Endothelial cell of umbilical vein (primary cell): Measurements from ENCODE around the gene MECP2. TPM values are rescaled to one million over a fixed set of nuclear protein-coding genes. Genes with fewer than 3 reads are reported as not detected.
A peak's percentile ranks its signal among the peaks of the same experiment; 100 is the strongest.

Source experiments
- BruUV-seq: library from RNA; stranded (reverse); fragments of 400-500 nt; replicated peaks from 2 replicates; lab custom pipeline; 2021; lab: Mats Ljungman, UMichigan
- CTCF ChIA-PET: fragments of 300-600, 350-600 bp; sonication (Branson Sonifier 250); formaldehyde crosslinking; loops from one replicate; lab custom pipeline; 2021; ENCODE audit warnings: antibody characterized with exemption, inconsistent platforms; lab: Charles Lee
- POLR2A ChIA-PET: fragments of 300-600, 350-600 bp; sonication (Branson Sonifier 250); formaldehyde crosslinking; loops from one replicate; lab custom pipeline; 2021; ENCODE audit warnings: antibody characterized with exemption, inconsistent platforms; lab: Charles Lee
- DNase-seq: peaks from one replicate; pipeline ENCODE4 v3.0.0-alpha.2; 2011; ENCODE audit warnings: low read depth, low spot score
- FAIRE-seq: peaks from 2 replicates; lab custom pipeline; 2011; peaks lifted over from hg19 to GRCh38; lab: Jason Lieb, UNC
- H2AFZ ChIP-seq: 2 replicates; pipeline ENCODE4 v1.6.0; 2012; ENCODE audit warnings: low read depth, low read length, control low read depth, inconsistent platforms
- H3K27ac ChIP-seq: 2 replicates; pipeline ENCODE4 v1.5.1; 2011; ENCODE audit warnings: low read depth, mild to moderate bottlenecking, control low read depth, low read length, moderate library complexity; ENCODE audit not compliant: insufficient read depth
- H3K27me3 ChIP-seq, 2 experiments: 2 replicates each; pipeline versions ENCODE4 v1.6.0 to v1.6.1; 2011; ENCODE audit warnings: low read length in 2 of 2, mixed read lengths in 1 of 2; ENCODE audit not compliant: control insufficient read depth in 2 of 2, insufficient read depth in 2 of 2
- H3K36me3 ChIP-seq, 2 experiments: 2 replicates in 1 of 2; 3 replicates in 1 of 2; pipeline ENCODE4 v1.5.1; 2011; ENCODE audit warnings: low read length in 2 of 2, mild to moderate bottlenecking in 1 of 2, moderate library complexity in 1 of 2; ENCODE audit not compliant: control insufficient read depth in 2 of 2, insufficient read depth in 2 of 2; ENCODE audit errors: extremely low read depth in 1 of 2
- H3K4me1 ChIP-seq: 3 replicates; pipeline ENCODE4 v1.5.1; 2011; ENCODE audit warnings: mild to moderate bottlenecking, low read length; ENCODE audit not compliant: control insufficient read depth, insufficient read depth; ENCODE audit errors: extremely low read depth
- H3K4me2 ChIP-seq: 2 replicates; pipeline ENCODE4 v1.6.1; 2011; ENCODE audit warnings: low read length, control low read depth, mixed read lengths; ENCODE audit not compliant: insufficient read depth
- H3K4me3 ChIP-seq, 3 experiments: fragments of 200-600 bp in 1 of 3; sonication (generic), shearing (Covaris generic) in 1 of 3; replicated peaks in 1 of 3; 2 replicates each; pipeline ENCODE4 v1.5.1; 2011 to 2016; ENCODE audit warnings: control low read depth in 3 of 3, low read length in 3 of 3, mild to moderate bottlenecking in 2 of 3, inconsistent platforms in 1 of 3, low read depth in 1 of 3, moderate library complexity in 1 of 3; ENCODE audit not compliant: insufficient read depth in 1 of 3
- H3K79me2 ChIP-seq: 2 replicates; pipeline ENCODE4 v1.6.0; 2012; ENCODE audit warnings: low read length, inconsistent platforms; ENCODE audit not compliant: control insufficient read depth, insufficient read depth
- H3K9ac ChIP-seq: replicated peaks from 2 replicates; pipeline ENCODE3; 2011; ENCODE audit warnings: low read length, control low read depth; ENCODE audit not compliant: insufficient read depth; ENCODE audit errors: extremely low read depth
- H3K9me1 ChIP-seq: replicated peaks from 3 replicates; pipeline ENCODE4 v1.6.0; 2011; ENCODE audit warnings: mild to moderate bottlenecking, low read length; ENCODE audit not compliant: control insufficient read depth, insufficient read depth; ENCODE audit errors: extremely low read depth
- H3K9me3 ChIP-seq: replicated peaks from 2 replicates; pipeline ENCODE4 v1.5.1; 2012; ENCODE audit warnings: low read length, inconsistent platforms; ENCODE audit not compliant: control insufficient read depth, insufficient read depth
- H4K20me1 ChIP-seq: replicated peaks from 2 replicates; pipeline ENCODE3; 2011; ENCODE audit warnings: mild to moderate bottlenecking, low read length; ENCODE audit not compliant: control insufficient read depth, insufficient read depth; ENCODE audit errors: extremely low read depth
- CTCF ChIP-seq, 2 donors: IDR thresholded peaks; 1 replicate in 1 of 2; 2 replicates in 1 of 2; pipeline ENCODE4 v1.5.1; 2011; ENCODE audit warnings: low read length in 2 of 2, mild to moderate bottlenecking in 2 of 2, moderate library complexity in 2 of 2, control low read depth in 1 of 2, inconsistent platforms in 1 of 2, low read depth in 1 of 2; ENCODE audit not compliant: insufficient read depth in 1 of 2; ENCODE audit errors: extremely low read depth in 1 of 2
- EZH2 ChIP-seq: IDR thresholded peaks from 2 replicates; pipeline ENCODE4 v1.6.1; 2012; ENCODE audit warnings: borderline replicate concordance, low read depth, mild to moderate bottlenecking, moderate library complexity, low read length, inconsistent platforms; ENCODE audit not compliant: severe bottlenecking
- FOS ChIP-seq: IDR thresholded peaks from 2 replicates; pipeline ENCODE4 v1.6.1; 2011; ENCODE audit warnings: mild to moderate bottlenecking, low read length, moderate library complexity, borderline replicate concordance; ENCODE audit not compliant: insufficient read depth
- GATA2 ChIP-seq: IDR thresholded peaks from 2 replicates; pipeline ENCODE4 v1.7.0; 2011; ENCODE audit warnings: low read depth, mild to moderate bottlenecking, moderate library complexity, mixed read lengths, low read length; ENCODE audit not compliant: insufficient read length, insufficient read depth
- JUN ChIP-seq: IDR thresholded peaks from 2 replicates; pipeline ENCODE4 v1.6.1; 2011; ENCODE audit warnings: borderline replicate concordance, low read depth; ENCODE audit not compliant: insufficient read length, insufficient read depth
- MAX ChIP-seq: IDR thresholded peaks from 2 replicates; pipeline ENCODE4 v1.6.1; 2011; ENCODE audit not compliant: insufficient read depth, insufficient read length
- MYC ChIP-seq: IDR thresholded peaks from one replicate; pipeline ENCODE4 v1.6.1; 2011; ENCODE audit warnings: mild to moderate bottlenecking, low read depth, low read length
- POLR2A ChIP-seq: IDR thresholded peaks from 2 replicates; pipeline ENCODE4 v1.6.1; 2012; ENCODE audit warnings: low read depth, mild to moderate bottlenecking, control low read depth, low read length
- POLR2AphosphoS5 ChIP-seq: IDR thresholded peaks from 2 replicates; pipeline ENCODE4 v1.6.1; 2012; ENCODE audit warnings: low read depth, mild to moderate bottlenecking, control low read depth, low read length, moderate library complexity; ENCODE audit not compliant: insufficient read depth
- dilution Hi-C: fragments of 300-500 bp; cut with MboI; formaldehyde crosslinking; loops from one replicate; pipeline ENCODE4 v1.15.0; 2019; ENCODE audit warnings: low sequenced_read_pairs; ENCODE audit not compliant: extremely low pct_ligation_motif_present
- intact Hi-C: fragments of 100-400 bp; cut with micrococcal nuclease; formaldehyde crosslinking; loops from one replicate; pipeline ENCODE4 v1.10.0; 2022
- polyA plus RNA-seq, 4 experiments: library from polyadenylated mRNA; depleted of rRNA in 3 of 4; stranded (reverse) in 3 of 4; unstranded in 1 of 4; fragments of >200 nt; gene quantifications; 2 replicates each; pipeline versions ENCODE4 v1.2.1 to v1.2.3, GENCODE V29; 2011 to 2012; ENCODE audit warnings: missing spikeins in 1 of 4
- total RNA-seq: library from RNA; stranded (reverse); gene quantifications from 2 replicates; pipeline ENCODE4 v1.2.3, GENCODE V29; 2021

The MECP2 gene
- total and polyA plus RNA-seq, 2 donors (not counting 3 experiments of a cell fraction or from before 2014, with no cell fraction given): 9.0 to 45.3 TPM

DNA sequence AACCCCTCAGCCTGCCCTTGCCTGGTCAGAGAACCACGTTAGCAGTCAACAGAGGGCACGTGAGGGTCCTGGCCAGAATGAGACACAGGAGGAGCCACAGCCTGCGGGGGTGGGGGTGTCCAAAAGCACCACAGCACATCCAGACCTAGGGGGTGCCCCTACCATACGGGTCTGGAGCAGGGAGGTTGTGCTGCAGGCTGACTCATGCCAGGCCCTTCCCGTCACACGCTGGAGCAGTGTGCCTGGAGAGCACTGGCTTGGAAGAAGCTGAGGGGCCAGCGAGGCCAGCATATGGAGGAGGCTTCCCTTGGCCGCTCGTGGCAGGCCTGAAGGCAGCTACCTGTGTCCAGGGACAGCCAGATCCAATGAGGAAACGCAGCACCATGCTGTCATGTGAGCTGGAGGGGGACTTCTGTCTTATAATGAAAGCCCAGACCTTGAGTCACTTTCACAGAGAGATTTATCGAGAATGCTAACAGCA is 76.3 kb downstream of the MECP2 start:
- TF ChIP-seq MYC (no peak), FOS (no peak), POLR2A (no peak), CTCF (IDR thresholded peaks at IDR 0.05; ENCODE audit: extremely low read depth in 1 of 2, insufficient read depth in 1 of 2, low read depth in 1 of 2, low read length in 2 of 2) (no peak), POLR2AphosphoS5 (no peak), MAX (no peak), GATA2 (no peak), JUN (no peak), EZH2 (no peak)
- POLR2A ChIA-PET: no interaction called here
- FAIRE-seq (peak; percentile 83), DNase-seq (peak; percentile 56)
- Histone ChIP-seq H3K4me2 (peak overlapping the region; percentile 2), H3K4me3 (no peak overlapping the region), H3K79me2 (peaks cover 27% of the 10 kb centered on the region), H3K27ac (peak overlapping the region; percentile 90), H3K9me3 (no peaks in the 10 kb centered on the region), H3K9ac (no peak overlapping the region), H3K27me3 (no peaks in the 10 kb centered on the region), H3K4me1 (peaks cover 25% of the 10 kb centered on the region), H3K9me1 (no peaks in the 10 kb centered on the region), H4K20me1 (no peaks in the 10 kb centered on the region), H3K36me3 (peaks cover 0 to 10% of the 10 kb centered on the region in 2 experiments), H2AFZ (no peak overlapping the region)
- dilution Hi-C loops (no loop called here), intact Hi-C loops (loop anchor here (2.0 kb wide), 1 partner anchor 76 kb away; the partner anchor contains the start of gene MECP2)
- CTCF ChIA-PET: interaction anchor here (1.0 to 3.5 kb wide), 4 partner anchors 19 to 47 kb away, joined by 3 to 14 read pairs (median 4); no protein-coding TSS in a partner anchor
- no TSS peak for BruUV-seq
